Keratinocyte (primary cell): ENCODE data around the gene NT5DC1.

ENCODE experiments used
- EZH2 ChIP-seq: IDR thresholded peaks from one replicate; pipeline ENCODE4 v1.6.1; 2012; ENCODE audit warnings: inconsistent platforms, mild to moderate bottlenecking, low read length, moderate library complexity
- TF ChIP-seq, protein P1 (sequence below), 3 experiments: IDR thresholded peaks in 1 of 3; conservative IDR thresholded peaks in 1 of 3; optimal IDR thresholded peaks in 1 of 3; 2 replicates in 2 of 3; 3 replicates in 1 of 3; pipeline versions ENCODE3 to v1.5.1; 2011; ENCODE audit warnings: low read length in 3 of 3, mild to moderate bottlenecking in 3 of 3, moderate library complexity in 2 of 3, control low read depth in 1 of 3, inconsistent platforms in 1 of 3; ENCODE audit not compliant: insufficient read depth in 2 of 3; ENCODE audit errors: extremely low read depth in 1 of 3

DNA sequence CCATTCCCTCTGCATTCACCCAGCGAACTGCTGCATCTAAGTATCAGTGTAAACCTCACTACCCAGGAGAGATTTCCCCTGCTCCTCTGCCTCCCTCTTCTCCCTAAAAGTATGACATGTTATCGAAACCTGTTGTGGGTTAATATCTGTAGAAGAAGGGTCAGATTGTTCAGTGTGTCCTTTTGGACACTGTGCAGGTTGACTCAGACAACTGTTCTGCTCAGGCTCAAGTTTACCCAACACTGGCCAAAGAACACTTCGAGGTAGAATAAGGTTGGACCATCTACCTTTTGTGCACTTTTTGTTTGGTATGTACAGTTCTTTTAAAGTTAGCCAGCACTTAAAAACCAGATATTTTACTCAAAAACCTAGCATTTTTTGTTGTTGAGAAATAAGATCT lies 4.6 kb downstream of the NT5DC1 start:
- TF ChIP-seq, protein P1, sequence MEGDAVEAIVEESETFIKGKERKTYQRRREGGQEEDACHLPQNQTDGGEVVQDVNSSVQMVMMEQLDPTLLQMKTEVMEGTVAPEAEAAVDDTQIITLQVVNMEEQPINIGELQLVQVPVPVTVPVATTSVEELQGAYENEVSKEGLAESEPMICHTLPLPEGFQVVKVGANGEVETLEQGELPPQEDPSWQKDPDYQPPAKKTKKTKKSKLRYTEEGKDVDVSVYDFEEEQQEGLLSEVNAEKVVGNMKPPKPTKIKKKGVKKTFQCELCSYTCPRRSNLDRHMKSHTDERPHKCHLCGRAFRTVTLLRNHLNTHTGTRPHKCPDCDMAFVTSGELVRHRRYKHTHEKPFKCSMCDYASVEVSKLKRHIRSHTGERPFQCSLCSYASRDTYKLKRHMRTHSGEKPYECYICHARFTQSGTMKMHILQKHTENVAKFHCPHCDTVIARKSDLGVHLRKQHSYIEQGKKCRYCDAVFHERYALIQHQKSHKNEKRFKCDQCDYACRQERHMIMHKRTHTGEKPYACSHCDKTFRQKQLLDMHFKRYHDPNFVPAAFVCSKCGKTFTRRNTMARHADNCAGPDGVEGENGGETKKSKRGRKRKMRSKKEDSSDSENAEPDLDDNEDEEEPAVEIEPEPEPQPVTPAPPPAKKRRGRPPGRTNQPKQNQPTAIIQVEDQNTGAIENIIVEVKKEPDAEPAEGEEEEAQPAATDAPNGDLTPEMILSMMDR (optimal IDR thresholded peaks at IDR 0.05 in 1 of 3, IDR thresholded peaks at IDR 0.05 in 1 of 3, conservative IDR thresholded peaks at IDR 0.05 in 1 of 3; ENCODE audit: extremely low read depth in 1 of 3, insufficient read depth in 2 of 3, low read length in 3 of 3): no peak
- TF ChIP-seq EZH2: no peak
